ENCODE results near the gene NFIX.

NFIX gene

DNA sequence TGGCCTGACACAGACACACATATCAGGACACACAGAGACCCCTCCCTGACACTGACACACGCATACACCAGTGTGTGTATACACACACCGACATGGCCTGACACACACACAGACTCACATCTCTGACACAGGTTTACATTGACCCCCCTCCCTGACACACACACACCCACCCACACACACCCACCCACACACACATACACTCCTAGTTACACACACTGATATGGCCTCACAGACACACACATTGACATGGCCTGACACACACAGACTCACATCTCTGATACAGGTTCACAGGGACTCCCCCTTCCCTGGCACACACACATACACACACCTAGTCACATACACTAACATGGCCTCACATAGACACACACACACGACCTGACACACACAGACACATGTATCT, 4.4 kb upstream of the NFIX start:
- DNase-seq = no peak

DNA sequence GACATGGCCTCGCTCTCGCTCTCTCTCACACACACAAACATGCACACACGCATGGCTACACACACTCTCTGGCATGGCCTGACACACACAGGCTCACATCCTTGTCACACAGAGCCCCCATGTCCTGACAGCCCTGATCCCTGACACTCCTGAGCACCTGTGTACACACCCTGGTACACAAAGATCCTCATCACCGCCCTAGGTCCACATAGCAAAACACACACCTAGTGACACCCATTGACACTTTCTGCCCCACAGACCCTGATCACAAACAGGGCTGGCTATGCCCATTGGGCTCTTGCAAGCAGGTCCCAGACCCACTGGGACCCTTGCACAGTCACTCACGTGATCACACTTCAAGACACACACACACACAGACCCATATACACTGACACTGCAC, 4.0 kb upstream of the NFIX start:
- no peak for DNase-seq

DNA sequence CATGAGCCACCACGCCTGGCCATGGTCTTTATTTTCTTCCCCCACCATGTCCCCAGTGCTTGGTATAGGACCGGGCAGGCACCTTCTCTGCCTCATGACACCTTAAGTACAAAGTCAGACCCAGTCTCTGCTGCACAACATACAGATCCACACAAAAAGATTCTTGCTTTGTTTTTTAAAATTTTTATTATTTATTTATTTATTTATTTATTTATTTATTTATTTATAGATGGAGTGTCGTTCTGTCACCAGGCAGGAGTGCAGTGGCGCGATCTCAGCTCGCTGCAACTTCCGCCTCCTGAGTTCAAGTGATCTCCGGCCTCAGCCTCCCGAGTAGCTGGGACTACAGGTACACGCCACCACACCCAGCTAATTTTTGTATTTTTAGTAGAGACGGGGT, 2.5 kb upstream of the NFIX start:
- no peak for DNase-seq

DNA sequence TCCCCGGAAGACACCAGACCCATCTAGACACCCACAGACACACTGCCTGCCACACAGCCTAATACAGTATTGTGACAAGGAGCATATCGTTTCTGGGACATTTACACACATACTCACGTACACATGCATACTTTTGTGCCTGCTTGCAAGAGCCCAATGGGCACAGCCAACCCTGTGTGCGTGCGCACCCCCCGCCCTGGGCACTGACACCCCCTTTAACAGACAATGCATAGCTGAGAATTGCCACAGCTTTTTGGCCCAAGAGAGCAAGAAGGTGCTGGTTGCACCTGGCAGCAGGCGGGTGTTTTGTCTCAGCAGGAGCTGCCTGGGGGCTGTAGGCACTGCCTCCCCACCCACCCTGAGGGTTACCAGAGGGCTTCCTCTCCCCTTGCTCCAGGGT, 1.7 kb upstream of the NFIX start:
- DNase-seq = no peak

DNA sequence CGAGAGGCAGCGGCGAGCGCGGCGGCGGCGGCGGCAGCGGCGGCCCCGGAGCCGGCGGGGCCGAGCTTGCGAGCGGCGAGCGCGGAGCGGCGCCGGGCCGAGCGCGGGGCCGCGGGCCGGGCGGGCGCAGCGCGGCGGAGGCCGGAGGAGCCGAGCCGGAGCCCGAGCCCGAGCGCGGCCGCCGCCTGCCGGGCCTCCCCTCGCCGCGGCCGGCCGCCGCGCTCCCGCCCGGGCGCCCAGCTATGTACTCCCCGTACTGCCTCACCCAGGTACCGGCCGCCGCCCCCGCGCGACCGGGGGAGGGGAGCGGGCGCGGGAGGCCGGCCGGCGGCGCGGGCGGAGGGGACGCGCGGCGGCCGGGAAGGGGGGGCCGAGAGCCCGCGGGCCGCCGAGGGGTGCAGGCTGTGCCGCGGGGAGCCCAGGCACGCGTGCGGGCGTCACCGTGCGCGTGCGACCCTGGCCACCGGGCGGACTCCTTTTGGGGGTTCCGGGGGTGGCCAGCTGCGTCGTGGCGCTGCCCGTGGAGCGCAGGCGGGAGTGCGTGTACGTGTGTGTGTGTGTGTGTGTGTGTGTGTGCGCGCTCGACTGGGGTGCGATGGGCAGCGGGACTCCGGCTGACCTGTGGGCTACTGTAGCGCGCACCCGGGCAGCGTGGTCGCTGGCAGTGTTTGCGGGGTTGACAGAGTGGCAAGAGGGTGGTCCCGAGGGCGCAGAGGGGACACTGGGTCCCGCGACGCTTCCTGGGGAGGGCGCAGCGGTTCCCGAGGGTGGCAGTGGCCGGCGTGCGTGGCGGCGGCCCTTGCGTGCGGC, 526 bp downstream of the NFIX start:
- no peak for DNase-seq

DNA sequence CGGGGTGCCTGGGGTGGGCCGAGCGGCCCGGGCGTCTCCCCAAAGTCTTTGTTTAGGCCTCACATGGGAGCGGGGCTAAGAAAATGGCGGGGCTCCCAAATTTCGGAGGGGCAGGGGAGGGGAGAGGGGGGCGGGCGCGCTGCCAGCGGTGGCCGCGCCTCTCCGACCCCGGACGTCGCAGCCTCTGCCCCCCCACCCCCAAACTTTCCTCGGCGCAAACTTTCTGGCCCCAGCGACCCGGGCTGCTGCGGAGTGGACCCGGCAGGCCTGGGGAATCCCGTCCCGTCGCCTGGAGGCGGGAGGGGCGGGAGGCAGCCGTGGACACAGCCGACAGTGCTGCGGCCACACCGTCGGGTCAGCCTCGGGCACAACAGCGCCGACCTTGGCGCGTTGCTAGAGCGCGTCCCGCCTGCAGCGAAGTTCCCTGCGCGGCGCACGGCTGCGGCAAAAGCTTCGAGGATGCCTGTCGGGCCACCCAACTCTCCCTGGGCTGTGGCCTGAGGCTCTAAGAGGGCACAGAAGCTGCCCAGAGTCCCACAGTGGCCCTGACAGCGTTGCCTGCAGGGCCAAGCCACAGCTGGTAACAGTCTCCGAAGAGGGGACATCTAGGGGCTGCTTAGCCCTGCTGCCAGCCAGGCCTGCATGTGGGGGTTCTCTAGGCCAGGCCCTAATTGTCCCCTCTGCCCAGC, 1.3 kb downstream of the NFIX start:
- DNase-seq = no peak

DNA sequence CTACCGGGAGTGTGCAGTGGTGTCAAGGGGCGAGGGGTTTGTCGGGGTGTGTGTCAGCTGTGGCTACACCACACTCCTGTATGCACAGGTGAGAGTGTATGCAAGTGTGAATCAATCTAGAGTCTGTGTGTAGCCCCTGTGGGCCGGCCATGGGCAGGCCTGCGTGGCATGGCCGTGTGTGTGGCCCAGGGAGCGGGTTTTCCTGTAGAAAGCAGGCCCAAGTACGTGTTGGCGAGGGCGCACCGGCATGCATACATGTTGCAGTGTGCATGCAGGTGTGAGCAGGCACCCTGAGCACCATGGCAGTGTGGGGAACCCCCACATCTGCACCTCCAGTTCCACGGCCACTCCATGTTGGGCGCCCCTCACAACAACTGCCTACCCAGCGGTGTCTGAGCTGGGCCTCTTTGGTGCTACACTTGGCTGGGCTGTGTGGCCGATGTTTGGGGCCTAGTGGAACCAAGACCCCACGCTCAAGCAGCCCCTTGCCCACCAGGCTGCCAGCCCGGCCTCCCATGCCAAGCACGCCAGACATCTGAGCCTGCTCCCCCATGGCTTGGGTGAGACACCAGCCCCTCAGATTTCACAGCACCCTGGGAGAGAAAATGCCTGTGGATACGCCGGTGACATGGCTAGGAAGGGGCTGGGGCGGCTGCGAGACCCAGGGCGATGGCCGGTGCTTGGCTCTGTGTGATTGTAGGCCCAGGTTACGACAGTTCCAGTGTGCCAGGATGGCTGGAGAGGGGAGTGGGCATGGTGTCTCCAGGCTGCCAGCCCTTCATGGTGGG, 2.1 kb downstream of the NFIX start:
- no peak for DNase-seq

DNA sequence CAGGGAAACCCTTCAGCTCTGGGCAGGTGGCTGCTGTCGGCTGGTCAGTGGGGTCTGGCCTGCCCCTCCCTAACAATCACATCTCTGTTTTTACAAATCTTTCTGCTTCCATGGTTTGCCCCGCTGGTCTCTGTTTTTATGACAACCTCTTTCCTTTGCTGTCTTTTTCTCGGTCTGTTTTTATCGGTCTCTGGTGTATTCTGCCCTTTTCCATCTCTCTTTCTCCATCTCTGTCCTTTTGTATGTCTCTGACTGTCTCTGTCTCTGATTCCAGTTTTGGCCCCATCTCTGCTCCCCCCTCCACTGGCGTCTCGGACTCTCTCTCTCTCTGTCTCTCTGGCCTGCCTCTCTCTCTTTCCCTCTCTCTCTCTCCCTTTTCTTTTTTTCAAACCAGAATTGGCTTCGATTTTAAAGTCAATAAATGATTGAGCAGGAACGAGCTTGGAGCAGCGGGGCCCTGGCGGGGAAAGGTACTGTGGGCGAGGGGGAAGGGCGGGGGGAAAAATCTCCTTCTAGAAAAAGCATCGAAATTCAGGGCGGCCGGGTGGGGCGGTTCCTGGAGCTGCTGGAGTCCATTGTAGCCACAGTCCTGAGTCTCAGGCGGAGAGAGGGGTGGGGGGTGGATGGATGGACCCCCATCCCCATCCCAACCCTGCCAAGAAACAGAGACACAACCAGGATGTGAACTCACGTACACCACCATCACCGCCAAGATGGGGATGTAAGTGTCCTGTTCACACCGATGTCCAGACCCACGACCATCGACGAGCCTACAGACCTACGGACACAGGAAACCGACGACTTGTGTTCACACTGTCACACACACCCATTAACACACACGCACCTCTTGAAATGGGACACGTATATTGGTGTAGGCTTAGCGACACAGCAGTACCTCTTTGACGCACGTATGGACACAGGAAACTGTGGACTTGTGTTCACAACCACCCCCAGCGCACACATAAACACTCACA, 3.0 kb downstream of the NFIX start:
- no peak for DNase-seq

DNA sequence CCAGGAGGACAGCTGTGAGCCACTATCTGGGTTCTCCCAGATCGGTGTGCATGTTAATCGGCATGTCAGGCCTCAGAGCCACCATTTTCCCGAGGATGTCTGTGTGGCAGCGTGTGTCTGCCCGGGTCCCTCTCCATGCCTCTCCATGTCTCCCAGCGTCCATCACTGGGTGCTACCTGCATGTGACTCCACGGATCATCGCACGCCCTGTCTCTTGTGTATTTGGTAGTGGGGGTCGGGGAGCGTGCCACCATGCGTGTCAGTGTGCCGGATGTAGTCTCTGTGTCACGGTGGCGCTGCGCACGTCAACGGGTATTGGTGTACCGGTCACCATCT, 5.9 kb downstream of the NFIX start:
- DNase-seq = no peak

DNA sequence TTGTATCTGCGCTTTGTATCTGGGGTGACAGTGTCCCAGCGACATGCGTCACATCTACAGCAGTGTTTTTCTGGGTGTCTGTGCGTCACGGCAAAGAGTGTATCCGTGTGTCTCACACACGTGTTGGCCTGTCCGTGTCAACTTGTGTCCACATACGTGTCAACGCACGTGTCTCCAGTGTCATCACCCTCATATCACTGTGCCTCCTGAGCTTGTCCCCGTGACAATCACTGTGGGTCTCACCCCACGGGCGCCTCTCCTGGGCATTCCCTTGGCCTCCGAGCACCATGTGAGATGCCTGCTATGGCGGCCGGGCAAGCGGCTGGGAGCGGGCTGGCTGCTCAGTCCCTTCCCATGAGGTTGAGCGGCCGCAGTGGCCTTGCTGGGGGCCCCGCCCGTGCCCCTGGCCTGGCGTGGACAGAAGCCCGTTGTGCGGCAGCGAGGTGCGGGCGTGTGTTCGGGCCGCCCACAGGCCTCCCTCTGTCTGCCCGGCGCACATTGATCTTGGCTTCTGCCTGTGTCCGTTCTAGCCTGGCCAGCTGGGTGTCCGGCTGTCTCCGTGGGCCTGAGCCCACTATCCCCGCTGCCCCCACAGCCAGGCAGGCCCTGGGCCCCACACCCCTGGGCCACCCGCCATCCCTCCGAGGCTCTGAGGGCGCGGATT, 6.4 kb downstream of the NFIX start:
- no peak for DNase-seq

DNA sequence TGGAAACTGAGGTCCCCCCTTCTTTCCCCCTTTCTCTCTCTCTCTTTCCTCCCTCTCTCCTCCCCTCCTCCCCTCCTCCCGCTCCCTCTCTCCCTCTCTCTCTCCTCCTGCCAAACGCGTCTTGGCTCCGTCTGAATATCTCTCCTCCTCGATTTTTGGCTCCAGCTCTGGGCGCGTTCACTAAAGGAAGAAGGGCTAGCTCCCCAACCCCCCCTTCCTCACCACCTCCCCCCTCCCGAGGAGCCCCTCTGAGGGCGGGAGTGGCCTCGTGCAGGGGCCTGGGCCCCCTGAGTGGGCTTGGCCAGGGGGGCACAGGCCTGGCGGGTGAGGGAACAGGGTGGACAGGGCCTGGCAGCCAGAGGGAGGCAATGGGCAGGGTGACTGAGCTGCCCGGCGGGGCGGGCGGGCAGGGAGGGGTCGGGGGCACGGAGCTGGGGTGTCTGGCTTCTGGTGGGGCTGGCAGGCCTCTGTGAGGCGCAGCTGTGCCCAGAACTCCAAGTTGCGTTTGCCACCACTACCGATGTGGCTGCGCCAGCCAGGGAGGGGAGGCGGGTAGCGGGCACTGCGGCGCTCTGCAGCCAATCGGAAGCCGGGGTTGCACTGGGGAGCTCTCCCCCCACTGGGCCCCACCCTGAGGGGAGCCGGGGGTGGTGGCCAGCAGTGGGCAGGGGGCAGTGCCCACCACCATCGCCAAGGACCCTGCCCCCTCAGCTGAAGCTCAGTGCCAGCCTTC, 7.1 kb downstream of the NFIX start:
- no peak for DNase-seq

DNA sequence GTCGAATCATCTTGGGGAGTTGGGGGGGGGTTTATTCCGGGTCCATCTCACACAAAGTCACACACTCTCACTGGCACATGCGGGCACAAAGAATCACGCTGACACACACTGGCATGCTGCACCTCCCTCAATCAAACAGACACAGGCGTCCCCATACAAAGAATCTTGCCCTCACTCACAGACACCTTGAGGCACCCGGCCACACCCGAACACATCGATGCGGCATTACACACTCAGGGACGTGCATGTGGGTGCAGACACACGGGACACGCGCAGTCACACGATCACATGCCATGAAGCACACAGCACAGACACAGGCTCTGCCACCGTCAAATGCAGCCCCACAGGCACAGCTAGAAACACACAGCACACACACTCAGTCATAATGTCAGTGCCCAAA, 7.8 kb downstream of the NFIX start:
- DNase-seq = no peak

DNA sequence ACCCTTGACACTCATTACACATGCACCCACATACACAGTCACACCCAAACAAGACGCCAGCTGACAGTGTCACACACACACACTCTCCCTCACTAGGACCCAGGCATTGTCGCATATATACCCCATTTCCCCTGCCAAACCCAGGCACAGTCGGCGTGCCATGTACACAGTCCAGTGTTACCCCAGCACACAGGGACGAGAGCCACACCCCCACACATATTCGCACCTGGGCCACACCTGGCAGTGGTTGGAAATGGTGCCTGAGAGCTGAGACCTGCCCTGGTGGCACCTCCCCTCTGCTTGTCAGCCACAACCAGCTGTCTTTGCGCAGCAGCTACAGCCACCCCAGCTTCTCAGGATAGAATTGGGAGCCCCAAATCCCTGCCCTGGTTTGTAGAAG, 9.0 kb downstream of the NFIX start:
- DNase-seq = no peak

DNA sequence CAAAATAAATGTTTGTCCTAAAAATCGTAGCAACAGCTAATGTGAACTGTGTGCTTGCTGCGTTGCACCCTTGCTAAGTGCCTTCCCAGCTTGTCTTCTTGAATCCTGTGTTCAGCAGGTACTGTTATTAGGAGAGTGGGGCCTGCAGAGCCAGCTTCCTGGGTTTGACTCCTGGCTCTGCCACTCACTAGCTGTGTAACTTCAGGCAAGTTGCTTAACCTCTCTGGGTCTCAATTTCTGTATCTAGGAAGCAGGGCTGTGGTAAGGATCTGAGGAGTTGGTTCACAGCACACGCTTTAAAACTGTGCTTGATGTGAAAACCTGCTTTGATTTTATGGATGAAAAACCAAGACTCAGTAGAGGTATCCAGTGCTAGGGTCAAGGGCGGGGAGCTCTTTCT, 10.0 kb downstream of the NFIX start:
- DNase-seq = no peak

DNA sequence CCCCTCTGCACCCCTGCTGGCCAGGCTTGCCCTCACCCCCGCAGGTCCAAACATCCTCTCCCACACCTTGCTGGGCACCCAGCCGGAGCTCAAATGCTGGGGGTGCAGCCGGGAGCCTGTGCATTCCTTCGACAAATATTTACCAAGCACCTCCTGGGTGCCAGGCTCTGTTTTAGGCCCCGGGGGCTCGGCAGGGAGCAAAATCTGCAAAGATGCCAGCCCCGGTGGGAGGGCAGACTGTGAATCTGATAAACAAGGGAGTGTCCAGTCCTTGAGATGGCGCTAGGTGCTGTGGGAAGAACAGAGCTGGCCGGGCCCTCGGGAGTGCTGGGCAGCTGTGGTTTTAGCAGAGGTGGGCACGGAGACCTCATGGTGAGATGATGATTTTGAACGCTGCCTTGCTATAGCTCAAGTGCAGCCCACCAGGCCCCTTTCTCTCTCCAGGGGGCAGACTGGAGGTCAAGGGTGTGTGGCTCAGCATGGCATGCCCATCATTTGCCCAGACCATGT, 10.6 kb downstream of the NFIX start:
- no peak for DNase-seq

DNA sequence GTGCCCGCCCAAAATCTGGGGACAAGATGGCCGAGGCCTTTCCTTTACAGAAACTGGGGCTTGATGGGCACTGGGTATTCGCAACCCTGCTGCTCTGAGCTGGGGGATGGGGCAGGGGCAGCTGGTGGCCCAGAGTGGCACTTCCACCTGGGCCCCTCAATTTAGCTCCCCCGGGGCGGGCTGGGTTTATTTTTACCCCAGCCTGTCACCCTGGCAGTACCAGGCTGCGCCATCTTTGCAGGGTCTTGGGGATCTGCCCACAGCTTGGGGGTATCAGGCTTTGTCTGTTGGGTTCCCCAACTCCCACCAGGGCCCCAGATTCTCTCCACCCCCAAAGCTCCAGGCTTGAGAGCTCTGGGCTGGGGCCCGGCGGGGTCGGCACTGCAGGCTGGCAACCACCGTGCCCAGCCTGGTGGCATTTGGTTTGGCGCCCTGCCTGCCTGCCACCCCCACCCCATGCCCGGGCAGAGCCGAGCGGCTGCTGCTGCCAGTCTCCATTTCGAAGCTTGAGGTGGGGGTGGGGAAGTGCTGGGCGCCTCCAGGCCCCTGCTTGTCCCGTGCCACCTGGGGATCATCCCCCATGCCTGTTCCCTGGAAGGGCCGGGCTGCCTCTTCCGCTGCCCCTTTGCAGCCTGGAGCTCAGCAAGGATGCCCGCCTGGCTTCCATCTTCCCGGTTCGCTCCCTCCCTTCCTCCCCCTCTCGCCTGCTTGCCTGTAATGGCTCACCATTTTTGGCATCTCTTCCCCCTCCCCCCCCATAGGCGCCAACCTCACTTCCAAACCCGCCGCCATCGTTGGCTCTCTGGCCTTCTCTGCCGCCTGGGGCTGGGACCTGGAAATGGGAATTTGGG, 11.4 kb downstream of the NFIX start:
- no peak for DNase-seq

DNA sequence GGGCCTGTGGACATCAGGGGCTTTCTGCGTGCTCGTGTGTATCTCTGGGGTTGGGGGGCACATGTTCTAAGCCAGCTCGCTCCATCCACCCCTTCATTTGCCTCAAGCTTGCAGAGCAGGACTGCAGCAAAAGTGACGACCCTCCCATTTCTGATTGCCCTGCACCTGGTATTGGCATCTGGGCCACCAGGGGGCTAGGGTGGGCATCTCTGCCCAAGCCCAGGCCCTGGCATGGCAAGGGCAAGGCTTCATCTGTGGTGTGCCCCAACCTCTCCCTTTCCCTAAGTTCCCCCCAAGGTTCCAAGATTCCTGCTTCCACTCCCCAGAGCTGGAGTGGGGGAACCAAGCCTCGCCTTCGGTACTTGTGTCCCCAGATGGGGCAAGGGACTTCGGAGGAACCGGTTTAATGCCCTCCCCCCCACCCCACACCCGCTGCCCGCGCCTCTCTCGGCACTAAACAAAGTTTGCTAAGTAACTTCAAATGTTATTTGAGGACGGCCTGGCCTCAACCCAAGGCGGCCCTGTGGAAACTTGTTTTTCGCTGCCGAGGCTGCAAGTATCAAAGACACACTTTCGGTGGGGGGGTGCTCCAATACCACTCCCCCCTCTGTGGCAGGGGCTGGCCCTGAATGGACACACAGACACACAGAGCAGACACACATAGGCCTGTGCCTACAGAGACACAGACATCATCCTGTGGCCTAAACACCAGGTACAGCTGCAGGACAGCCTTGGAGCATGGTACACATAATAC, 12.2 kb downstream of the NFIX start:
- no peak for DNase-seq

DNA sequence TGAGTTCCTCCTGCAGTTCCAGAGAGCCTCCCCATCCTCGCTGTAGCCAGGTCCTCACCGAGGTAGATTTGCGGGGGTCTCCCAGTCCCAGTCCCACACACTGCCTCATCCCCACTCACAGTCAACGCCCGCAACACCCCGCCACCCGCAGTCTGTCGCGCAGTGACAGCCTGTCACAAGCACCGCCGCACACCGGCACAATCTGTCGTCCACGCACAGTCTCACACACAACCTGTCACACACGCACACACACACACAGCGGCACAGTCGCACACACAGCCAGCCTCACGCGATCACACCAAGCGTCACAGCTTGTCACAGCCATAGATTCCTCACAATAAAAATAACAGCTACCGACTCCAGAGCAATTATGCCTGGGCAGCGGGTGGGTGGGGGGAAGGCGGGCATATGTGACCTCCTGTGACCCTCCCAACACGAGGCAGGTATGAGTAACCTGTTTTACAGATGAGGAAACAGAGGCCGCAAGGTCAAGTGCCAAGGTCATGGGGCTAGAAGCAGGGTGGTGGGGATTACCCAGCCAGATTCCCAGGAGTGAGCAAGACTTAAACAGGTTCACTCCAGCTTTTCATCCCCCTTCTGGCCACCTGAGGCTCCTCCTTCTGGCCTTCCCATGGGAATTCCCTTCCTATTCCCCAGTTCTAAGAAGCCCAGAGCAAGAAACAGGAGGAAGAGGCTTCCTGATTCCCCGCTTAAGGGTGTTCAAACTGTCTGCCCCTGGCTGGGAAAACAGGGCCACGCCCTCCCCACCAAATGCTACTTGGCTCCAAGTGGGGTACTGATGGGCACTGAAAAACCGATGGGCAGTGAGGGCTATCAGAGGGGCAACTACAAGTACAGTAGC, 13.9 kb downstream of the NFIX start:
- no peak for DNase-seq
